ENCODE measurements around the gene SHTN1. TPM values are rescaled to one million over a fixed set of nuclear protein-coding genes. Genes with fewer than 3 reads are reported as not detected.

SHTN1 gene
- total RNA-seq, 1 experiment from 2014 or later = 6.3 TPM

- DNase-seq (ENCODE audit: low spot score) = no peak
Measured at GRCh38 chr10:116835658-116836057, 169.3 kb downstream of the SHTN1 start.

GRCh38 chr10:116833986-116834985, 170.7 kb downstream of the SHTN1 start:
- DNase-seq (ENCODE audit: low spot score) = no peak

GRCh38 chr10:116831790-116832189, 173.2 kb downstream of the SHTN1 start:
- no peak for DNase-seq (ENCODE audit: low spot score)

Other genes starting within 250 kb of the SHTN1 start
- 0.17 and 0.58 TPM in 2 replicates for gene ENO4, start 155.7 kb downstream of the SHTN1 start, total RNA-seq (2014; rRNA removed; shearing (Covaris generic))
- gene VAX1, start 133.1 kb upstream of the SHTN1 start, total RNA-seq (2014; rRNA removed; shearing (Covaris generic)) = not detected in 2 replicates
- gene KCNK18, start 192.3 kb upstream of the SHTN1 start, total RNA-seq (2014; rRNA removed; shearing (Covaris generic)) = not detected in 2 replicates
- 0.02 TPM in 1 of 2 replicates, not detected in the other for gene SLC18A2, start 235.9 kb upstream of the SHTN1 start, total RNA-seq (2014; rRNA removed; shearing (Covaris generic))